Activated naive CD4-positive, alpha-beta T cell treated with anti-CD3 and anti-CD28 coated beads, Interleukin-2, amount 50 U/mL, for 24 hours (primary cell): Measurements from ENCODE around the gene CFAP65.

Experiments
- H3K27ac Mint-ChIP-seq: one replicate; pipeline ENCODE4 v1.8.0; 2021; ENCODE audit warnings: mild to moderate bottlenecking, mixed read lengths
- H3K27me3 Mint-ChIP-seq: one replicate; pipeline ENCODE4 v1.8.0; 2021; ENCODE audit warnings: mixed read lengths
- H3K36me3 Mint-ChIP-seq: one replicate; pipeline ENCODE4 v1.8.0; 2021; ENCODE audit warnings: mixed read lengths
- H3K4me1 Mint-ChIP-seq: one replicate; pipeline ENCODE4 v1.8.0; 2021; ENCODE audit warnings: mixed read lengths
- H3K4me3 Mint-ChIP-seq: one replicate; pipeline ENCODE4 v1.8.0; 2021; ENCODE audit warnings: mild to moderate bottlenecking, mixed read lengths
- H3K9me3 Mint-ChIP-seq: one replicate; pipeline ENCODE4 v1.8.0; 2021; ENCODE audit warnings: mixed read lengths

CFAP65 gene

DNA sequence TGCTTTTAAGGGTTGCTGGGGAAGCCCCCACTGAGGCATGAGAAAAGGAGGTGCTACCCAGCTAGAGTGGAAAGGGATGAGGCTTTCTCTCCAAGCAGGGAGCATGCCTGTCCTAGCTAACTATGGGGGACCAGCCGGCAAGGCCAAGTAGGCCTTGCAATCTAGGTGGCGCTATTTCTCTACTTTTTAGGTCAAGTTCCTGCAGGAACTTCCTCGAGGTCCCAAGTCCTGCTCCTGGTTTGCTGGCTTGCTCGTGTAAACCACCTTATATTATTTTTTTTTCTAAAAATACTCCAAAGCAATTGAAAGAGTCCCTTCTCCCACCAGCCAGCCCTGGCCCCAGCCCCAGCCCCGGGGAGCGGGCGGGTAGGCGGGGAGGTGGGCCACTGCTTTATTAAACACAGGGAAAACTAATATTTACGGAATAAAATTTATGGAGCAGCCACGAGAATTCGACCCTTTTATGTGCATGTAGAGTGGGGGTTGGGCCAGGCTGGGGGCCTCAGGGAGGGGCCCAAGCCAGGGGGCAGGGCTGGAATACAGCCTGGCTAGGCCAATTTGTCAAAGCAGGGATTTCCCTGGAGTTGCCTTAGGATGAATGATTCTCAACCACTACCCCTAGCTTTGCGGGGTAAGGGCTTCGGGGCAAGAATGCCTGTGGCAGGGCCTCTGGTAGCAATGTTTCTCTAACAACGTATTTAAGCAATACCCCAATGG is 32.3 kb upstream of the CFAP65 start:
- Mint-ChIP-seq H3K36me3 (peaks cover 12% of the 10 kb centered on the region), H3K9me3 (no peaks in the 10 kb centered on the region), H3K27me3 (no peaks in the 10 kb centered on the region), H3K4me3 (no peak overlapping the region), H3K4me1 (no peaks in the 10 kb centered on the region), H3K27ac (no peak overlapping the region)

DNA sequence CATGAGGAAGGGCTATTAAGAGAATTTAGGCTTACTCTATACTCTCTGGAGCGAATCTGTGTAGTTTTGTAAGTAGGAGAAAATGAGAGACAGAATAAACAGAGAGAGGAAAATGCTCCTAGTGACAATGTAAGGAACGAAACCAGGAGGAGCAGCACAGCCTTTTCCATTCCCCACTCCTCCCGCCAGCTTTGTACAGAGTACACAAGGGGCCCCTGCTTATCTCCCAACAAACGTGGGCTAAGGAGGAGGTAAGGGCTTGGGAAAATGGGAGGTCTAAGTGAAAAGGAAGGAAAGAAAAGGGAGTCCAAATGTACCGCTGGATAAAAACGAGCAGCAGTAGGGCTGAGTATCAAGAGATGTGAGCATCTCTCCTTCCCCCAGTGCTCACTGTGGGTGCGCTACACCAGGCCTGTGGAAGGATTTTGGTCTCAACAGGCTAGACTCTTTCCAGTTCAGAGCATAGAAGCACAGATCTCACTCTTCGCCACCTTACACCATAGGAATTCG is 31.5 kb upstream of the CFAP65 start:
- Mint-ChIP-seq H3K4me3 (no peak overlapping the region), H3K27me3 (no peaks in the 10 kb centered on the region), H3K4me1 (no peaks in the 10 kb centered on the region), H3K27ac (no peak overlapping the region), H3K36me3 (peaks cover 12% of the 10 kb centered on the region), H3K9me3 (no peaks in the 10 kb centered on the region)

DNA sequence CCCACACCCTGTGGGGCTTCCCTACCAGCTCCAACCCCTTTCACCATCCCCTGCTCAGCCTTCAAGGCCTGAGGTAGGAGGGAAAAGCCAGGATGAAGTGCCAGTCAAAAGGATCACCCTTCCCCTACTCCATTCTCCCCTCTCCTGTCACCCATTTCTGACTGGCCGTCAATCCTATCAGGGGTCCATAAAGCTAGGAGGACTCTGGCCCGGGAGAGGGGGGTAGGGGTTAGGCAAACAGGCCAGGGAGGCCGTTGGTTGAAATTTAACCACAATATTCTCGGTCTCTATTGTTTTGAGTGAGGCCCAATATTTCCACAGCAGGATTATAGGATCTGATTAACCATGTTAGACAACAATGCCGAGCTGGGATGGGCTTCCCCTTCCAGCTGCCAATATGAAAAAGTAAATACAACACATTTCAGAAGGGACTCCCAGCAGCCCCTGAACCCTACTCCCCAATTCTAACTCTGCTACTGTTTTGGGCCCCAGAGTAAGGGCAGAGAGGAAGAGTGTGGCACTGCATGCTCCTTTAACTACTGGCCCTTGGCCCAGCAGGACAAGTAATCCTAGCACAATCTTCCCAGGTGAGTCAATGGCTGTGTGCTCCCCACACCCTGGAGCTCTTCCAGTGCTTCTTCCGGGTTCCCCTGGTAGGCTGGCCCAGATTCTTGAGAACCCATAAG is 30.0 kb upstream of the CFAP65 start:
- Mint-ChIP-seq H3K27ac (no peak overlapping the region), H3K27me3 (no peaks in the 10 kb centered on the region), H3K4me3 (no peak overlapping the region), H3K4me1 (no peaks in the 10 kb centered on the region), H3K9me3 (no peaks in the 10 kb centered on the region), H3K36me3 (peaks cover 9% of the 10 kb centered on the region)

DNA sequence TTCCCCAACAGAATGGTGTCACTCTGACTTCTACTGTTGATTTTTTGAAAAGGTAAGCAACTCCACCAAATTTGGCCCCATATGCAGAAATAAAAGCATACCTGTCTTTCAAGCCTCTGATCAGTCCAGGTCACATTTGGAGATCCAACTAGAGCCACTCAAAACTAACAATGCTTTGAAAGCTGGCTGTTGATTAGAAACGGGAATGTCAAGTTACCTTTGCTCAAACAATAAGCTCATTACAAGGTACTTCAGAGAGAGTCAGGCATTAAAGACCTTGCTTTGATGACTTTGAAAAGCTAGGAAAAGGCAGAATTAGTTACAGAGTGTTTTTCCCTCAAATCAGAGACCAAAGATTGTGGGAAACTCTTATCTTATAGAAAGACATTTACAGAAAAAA is 24.2 kb upstream of the CFAP65 start:
- H3K27me3 Mint-ChIP-seq = peaks cover 19% of the 10 kb centered on the region
- no peak overlapping the region for H3K4me3 Mint-ChIP-seq
- no peaks in the 10 kb centered on the region for H3K9me3 Mint-ChIP-seq
- H3K27ac Mint-ChIP-seq = no peak overlapping the region
- no peaks in the 10 kb centered on the region for H3K4me1 Mint-ChIP-seq
- H3K36me3 Mint-ChIP-seq = peaks cover 1% of the 10 kb centered on the region

DNA sequence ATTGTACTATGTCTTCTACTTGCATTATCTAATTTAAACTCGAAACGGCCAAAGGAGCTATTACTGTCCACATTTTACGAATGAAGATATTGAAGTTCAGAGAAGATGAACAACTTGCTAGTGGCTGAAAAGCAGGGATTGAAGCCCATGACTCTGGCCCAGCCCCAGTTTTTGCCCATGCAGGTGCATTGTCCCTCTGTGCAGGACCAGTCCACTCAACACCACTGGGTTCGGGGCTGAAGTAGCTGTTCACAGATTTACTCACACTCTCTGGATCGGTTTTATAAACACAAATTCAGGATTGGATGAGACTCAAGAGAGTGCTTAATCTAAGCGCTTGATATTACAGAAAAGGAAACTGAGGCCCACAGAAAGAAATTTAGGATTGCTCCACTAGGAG is 20.8 kb upstream of the CFAP65 start:
- H3K4me1 Mint-ChIP-seq = peaks cover 20% of the 10 kb centered on the region
- H3K27ac Mint-ChIP-seq = no peak overlapping the region
- peaks cover 1% of the 10 kb centered on the region for H3K36me3 Mint-ChIP-seq
- no peaks in the 10 kb centered on the region for H3K9me3 Mint-ChIP-seq
- H3K4me3 Mint-ChIP-seq = no peak overlapping the region
- H3K27me3 Mint-ChIP-seq = peaks cover 30% of the 10 kb centered on the region

DNA sequence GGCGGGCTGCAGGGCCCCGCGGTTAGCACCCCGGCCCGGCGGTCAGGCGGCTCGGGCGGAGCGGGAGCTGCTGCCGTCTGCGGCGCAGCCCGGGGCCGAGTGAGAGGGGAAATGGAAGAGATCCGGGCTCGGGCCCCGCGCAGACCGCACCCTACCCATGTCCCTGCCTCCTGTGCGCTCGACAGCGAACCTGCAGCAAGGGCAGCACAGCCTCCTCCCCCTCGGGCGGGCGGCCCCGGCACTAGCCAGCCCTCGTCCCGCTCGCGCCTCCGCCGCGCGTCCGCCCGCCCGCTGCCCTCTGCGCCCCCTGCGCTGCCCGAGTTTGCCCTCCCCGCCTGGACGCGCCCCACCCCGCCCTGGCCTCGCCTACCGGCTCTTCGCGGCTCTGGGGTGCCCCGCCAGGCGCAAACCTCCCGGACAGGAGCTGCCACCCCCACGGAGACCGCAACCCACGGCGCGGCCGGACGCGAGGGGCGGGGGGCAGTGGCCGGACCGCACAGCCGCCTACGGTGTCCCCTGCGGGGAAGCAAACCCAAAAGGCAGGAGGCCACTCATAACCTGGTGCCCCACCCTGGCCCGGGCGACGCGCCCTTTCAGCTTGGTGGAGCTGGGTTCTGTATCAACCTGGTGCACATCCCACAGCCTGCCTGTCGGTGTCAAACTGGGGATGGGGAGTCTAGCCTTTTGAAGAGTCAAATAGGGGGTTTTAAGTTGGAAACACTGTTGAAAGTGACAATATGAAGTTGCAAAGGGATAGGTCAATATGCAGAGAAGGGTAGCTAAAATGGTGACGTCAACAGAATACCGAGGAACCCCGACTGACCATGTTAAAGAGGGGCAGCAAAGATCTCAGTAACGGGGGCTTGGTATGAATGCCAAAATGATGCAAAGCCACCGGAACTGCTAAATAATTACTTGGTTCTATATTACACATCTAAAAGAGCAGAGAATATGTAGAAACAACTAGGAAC is 19.8 kb upstream of the CFAP65 start, which contains the start of gene IHH:
Gene IHH (minus strand): TSS at position 101 of the 971 bp plus-strand sequence. CDS start 454 bp downstream, outside the sequence.
- Mint-ChIP-seq H3K27me3 (peaks cover 36% of the 10 kb centered on the region), H3K4me3 (peak within 1 kb of the TSS; percentile 72), H3K36me3 (peaks cover 1% of the 10 kb centered on the region), H3K27ac (no peak within 1 kb of the TSS), H3K9me3 (no peaks in the 10 kb centered on the region), H3K4me1 (peaks cover 20% of the 10 kb centered on the region)

DNA sequence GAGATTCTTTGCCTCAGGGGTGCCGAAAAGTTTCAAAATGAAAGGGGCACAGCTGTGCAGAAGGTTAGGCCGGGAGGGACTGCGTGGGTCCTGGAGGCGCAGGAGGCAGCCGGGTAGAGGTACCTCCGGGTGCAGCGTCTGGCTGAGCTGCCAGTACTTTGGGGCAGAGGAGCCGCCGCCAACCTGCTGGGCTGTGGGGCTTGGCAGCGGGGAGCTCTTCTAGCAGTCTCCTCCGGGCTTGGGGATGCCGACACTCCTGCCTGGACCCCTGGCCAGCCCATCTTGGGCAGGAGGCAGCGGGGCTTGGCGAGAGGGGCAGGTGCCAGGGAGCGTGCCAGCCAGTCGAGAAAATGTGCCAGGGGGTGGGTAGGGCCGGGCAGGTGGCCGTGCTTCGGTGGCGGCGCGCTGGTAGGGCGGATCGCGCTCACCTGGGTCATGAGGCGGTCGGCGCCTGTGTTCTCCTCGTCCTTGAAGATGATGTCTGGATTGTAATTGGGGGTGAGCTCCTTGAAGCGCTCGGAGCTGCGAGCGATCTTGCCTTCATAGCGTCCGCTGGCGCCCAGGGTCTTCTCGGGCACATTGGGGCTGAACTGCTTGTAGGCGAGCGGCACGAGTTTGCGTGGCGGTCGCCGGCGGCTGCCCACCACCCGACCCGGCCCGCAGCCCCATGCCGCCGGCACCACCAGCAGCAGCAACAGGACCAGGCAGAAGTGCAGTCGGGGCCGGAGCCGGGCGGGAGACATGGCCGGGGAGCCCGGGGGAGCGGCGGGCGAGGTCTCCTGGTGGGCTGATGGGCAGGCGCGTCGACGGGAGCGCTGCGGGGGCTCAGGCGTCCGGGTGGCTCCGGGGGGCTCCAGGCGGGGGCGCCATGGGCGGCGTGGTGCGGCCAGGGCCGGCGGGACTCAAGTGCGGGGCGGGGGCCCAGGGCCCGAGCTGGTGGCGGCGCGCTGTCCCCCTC is 18.7 kb upstream of the CFAP65 start:
- Mint-ChIP-seq H3K4me1 (peaks cover 20% of the 10 kb centered on the region), H3K4me3 (peak overlapping the region; percentile 72), H3K27me3 (peaks cover 38% of the 10 kb centered on the region), H3K36me3 (peaks cover 1% of the 10 kb centered on the region), H3K27ac (no peak overlapping the region), H3K9me3 (no peaks in the 10 kb centered on the region)

DNA sequence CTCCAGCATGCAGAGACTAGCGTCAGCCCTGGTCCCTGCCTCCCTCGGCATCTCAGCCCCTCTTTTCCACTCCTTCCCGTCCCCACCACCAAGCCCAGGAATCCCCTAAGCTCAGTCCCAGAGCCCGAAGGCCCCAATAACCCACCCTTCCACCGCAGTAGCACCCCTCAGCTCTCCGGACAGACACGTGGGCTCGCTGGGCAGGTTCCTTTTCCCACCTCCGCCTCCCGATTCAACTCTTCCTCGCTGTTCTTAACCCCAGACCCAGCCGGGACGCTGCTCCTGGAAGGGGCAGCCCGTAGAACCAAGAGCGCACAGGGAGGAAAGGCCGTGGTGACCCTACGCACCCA is 18.0 kb upstream of the CFAP65 start:
- H3K27me3 Mint-ChIP-seq = peaks cover 40% of the 10 kb centered on the region
- no peak overlapping the region for H3K27ac Mint-ChIP-seq
- peak overlapping the region; percentile 47 for H3K4me3 Mint-ChIP-seq
- peaks cover 1% of the 10 kb centered on the region for H3K36me3 Mint-ChIP-seq
- no peaks in the 10 kb centered on the region for H3K9me3 Mint-ChIP-seq
- H3K4me1 Mint-ChIP-seq = peaks cover 20% of the 10 kb centered on the region

DNA sequence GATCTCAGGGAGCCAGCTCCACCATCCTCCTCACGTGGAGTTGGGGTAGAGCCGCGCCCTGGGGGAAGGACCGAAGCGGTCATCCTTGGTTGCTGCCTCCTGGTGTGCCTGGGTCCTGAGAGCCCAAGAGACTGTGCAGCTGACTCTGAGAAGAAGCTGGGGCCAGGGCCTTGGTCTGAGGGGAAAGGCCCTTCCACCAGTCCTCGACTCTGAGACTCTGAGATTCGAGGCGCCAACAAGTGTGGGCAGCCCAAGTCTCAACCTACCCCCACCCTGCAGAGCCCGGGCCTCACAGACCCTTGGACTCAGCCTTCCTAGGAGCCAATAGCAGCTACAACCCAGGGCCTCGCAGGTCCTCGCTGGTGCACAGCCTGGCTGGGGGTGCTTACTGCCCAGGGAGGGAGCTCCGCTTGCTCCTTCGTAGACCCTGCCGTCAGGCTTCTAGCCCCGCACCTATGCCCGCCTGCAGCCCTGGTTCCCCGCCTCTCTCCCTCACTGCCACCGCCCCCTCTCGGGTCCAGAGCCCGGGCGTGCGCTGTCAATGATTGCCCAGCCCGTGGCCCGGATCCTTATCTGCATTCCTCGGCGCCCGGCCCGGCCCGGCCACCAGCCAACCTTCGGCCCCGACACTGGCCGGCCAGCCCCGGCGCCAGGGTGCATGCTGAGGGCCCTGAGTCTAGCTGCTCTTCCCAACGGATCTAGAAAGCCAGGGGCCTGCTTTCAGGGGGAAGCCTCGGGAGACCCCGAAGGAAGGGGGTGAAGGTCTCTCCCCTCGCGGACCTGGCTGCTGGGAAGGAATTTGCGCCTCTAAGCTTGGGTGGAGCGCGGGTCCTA is 17.4 kb upstream of the CFAP65 start:
- Mint-ChIP-seq H3K4me1 (peaks cover 20% of the 10 kb centered on the region), H3K4me3 (no peak overlapping the region), H3K9me3 (no peaks in the 10 kb centered on the region), H3K27ac (no peak overlapping the region), H3K27me3 (peaks cover 44% of the 10 kb centered on the region), H3K36me3 (peaks cover 1% of the 10 kb centered on the region)

DNA sequence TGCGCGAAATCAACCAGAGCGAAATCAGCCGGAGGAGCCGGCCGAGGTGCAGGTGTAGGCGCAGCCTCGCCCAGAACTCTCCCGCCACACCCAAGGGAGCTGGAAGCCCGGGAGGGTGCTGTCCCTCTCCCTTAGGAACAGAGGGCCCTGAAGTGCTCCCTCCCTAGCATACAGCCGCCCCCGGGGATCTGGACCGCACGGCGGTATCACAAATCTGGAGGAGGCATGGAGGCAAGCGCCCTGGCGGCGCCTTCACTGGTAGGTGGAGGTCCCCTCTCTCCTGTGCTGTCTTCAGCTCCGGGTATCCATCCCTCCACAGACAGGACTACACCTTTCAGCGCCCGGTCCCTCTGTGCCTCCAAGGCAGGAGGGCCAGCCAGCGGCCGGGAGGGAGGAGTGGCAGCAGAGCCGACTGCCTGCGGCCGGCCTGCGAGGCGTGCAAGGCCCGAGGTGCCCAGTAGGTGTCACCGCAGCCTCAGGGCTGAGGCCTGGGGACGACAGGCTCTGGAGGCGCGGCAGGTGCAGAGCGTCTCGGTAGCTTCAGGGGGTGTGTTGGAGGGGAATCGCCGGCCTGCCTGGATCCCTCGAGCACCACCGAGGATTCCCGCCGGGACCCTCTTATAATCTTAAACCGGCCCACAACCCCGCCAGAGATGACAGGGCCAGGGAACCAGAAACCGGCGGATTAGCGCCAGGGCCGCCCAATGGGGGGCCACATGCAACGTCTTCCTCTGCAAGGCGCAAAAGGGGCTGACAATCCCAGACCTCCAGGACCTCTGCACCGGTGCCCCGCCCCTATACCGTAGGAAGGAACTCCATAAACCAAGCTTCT is 16.6 kb upstream of the CFAP65 start:
- Mint-ChIP-seq H3K4me3 (peak overlapping the region; percentile 65), H3K27me3 (peaks cover 40% of the 10 kb centered on the region), H3K9me3 (no peaks in the 10 kb centered on the region), H3K4me1 (peaks cover 20% of the 10 kb centered on the region), H3K27ac (no peak overlapping the region), H3K36me3 (peaks cover under 1% of the 10 kb centered on the region)

DNA sequence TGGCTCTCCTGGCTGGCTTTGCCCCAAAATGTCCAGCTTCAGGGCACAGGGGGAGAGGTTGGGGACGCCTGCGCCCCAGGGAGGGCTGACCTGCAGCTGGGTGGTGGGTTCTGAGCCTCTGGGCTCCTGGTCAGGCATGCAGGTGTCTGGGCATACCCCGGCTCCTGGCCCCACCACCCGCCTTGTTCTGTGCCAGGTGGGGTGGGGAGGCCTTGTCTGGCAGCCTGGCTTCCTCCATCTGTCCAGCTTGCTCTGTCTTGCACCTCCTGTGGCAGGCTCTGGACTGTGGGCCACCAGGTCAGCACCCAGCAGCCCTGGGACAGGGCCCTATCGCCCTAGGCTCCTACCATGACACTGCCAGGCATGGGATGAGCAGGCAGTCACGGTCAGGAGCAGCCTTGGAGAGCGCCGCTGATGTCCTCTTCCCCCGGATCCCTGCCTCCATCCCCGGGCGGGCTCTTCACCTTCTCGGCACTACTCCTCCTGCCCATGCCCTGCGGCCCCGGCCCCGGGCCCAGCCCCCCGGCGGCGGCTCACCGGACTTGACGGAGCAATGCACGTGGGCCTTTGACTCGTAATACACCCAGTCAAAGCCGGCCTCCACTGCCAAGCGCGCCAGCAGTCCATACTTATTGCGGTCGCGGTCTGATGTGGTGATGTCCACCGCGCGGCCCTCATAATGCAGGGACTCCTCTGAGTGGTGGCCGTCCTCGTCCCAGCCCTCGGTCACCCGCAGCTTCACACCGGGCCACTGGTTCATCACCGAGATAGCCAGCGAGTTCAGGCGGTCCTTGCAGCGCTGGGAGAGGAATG is 15.8 kb upstream of the CFAP65 start:
- peaks cover 20% of the 10 kb centered on the region for H3K4me1 Mint-ChIP-seq
- H3K9me3 Mint-ChIP-seq = no peaks in the 10 kb centered on the region
- no peak overlapping the region for H3K4me3 Mint-ChIP-seq
- no peaks in the 10 kb centered on the region for H3K36me3 Mint-ChIP-seq
- no peak overlapping the region for H3K27ac Mint-ChIP-seq
- H3K27me3 Mint-ChIP-seq = peaks cover 36% of the 10 kb centered on the region

DNA sequence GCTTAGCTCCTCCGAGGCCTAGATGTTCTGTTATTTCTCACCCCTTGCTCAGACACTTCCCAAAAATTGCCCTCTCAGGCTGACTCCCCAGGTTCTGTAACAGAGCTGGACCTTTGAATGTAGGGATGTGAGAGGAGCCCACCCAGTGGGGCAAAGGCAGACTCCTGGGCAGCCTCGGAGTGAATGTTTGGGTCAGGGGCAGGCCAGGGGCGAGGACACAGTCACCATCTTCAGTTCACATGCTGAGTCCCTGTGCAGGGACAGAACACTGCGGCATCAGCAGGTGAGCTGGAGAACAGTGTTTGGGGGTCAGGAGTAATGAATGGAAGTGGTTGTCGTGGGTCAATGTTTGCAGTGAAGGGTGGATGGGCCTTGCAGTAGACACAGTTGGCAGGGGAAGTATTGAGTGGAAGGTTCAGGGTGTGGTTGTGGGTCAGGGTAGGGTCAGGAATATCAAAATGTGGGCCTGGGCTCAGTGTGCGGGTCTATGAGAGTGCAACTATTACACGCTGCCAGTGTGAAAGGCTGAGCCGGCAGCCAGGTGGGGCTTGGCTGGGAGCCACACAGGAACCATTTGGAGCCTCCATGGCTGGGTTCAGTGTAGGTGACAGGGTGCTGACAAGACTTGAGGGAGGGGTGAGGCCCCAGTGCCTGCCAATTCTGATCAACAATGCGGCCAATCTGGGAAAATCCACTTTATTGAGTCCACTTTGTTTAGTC is 15.0 kb upstream of the CFAP65 start:
- Mint-ChIP-seq H3K9me3 (no peaks in the 10 kb centered on the region), H3K4me3 (no peak overlapping the region), H3K27ac (no peak overlapping the region), H3K27me3 (peaks cover 31% of the 10 kb centered on the region), H3K36me3 (no peaks in the 10 kb centered on the region), H3K4me1 (peaks cover 20% of the 10 kb centered on the region)
